ENCODE results near the gene FAM20A. TPM values are rescaled to one million over a fixed set of nuclear protein-coding genes. Genes with fewer than 3 reads are reported as not detected.

The FAM20A gene
- total RNA-seq, 6 experiments from 2014 or later, result not detected

GRCh38 chr17:68623811-68624210 is 22.6 kb upstream of the FAM20A start:
- peaks cover 29% of the 10 kb centered on the region for H3K9me3 Mint-ChIP-seq
- peaks cover 3% of the 10 kb centered on the region; the same call in 1 of the 2 replicates for H3K27me3 Mint-ChIP-seq (ENCODE audit: insufficient read depth)
- no peak overlapping the region for H3K4me3 Mint-ChIP-seq
- H3K27ac Mint-ChIP-seq, result no peak overlapping the region
- H3K4me1 Mint-ChIP-seq (ENCODE audit: low read depth), result no peaks in the 10 kb centered on the region
- DNase-seq, result no peak
- no peaks in the 10 kb centered on the region; the same call in 1 of the 2 replicates for H3K36me3 Mint-ChIP-seq (ENCODE audit: low read depth)
- TF ChIP-seq CTCF (IDR thresholded peaks at IDR 0.05), result no peak

GRCh38 chr17:68622423-68622822 is 21.3 kb upstream of the FAM20A start:
- no peak for DNase-seq
- peaks cover 3% of the 10 kb centered on the region; the same call in 1 of the 2 replicates for H3K27me3 Mint-ChIP-seq (ENCODE audit: insufficient read depth)
- H3K4me1 Mint-ChIP-seq (ENCODE audit: low read depth), result no peaks in the 10 kb centered on the region

DNA sequence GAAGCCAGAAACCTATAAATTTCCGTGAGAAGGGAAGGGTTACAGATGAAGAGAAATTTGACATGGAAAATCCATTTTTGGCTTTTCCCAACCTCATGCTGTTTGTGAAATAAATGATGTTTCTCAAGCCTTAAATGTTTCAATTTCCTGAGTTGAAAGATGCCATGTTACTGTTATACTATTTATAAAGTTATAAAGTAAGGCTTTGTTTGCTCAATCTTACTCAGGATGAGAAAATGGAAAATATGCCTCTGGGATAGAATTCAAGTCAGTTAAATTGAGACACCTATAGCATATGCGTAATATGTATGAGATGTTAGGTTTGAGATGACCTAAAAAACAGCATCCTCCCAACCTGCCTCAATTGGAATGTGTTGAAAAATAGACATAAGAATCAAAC is 19.9 kb upstream of the FAM20A start:
- TF ChIP-seq CTCF (IDR thresholded peaks at IDR 0.05), result no peak
- no peak for DNase-seq
- Mint-ChIP-seq H3K27ac (no peak overlapping the region), H3K36me3 (ENCODE audit: low read depth) (no peaks in the 10 kb centered on the region; the same call in 1 of the 2 replicates), H3K4me3 (no peak overlapping the region), H3K27me3 (ENCODE audit: insufficient read depth) (peaks cover 3% of the 10 kb centered on the region; the same call in 1 of the 2 replicates), H3K4me1 (ENCODE audit: low read depth) (no peaks in the 10 kb centered on the region), H3K9me3 (peaks cover 14% of the 10 kb centered on the region)

More at GRCh38 chr17:68622423-68622822, 21.3 kb upstream of the FAM20A start:
- Mint-ChIP-seq H3K9me3 (peaks cover 20% of the 10 kb centered on the region), H3K4me3 (no peak overlapping the region), H3K36me3 (ENCODE audit: low read depth) (no peaks in the 10 kb centered on the region; the same call in 1 of the 2 replicates), H3K27ac (no peak overlapping the region)
- TF ChIP-seq CTCF (IDR thresholded peaks at IDR 0.05), result no peak

GRCh38 chr17:68616334-68616733 is 15.2 kb upstream of the FAM20A start:
- Mint-ChIP-seq H3K4me1 (ENCODE audit: low read depth) (no peaks in the 10 kb centered on the region), H3K27me3 (ENCODE audit: insufficient read depth) (no peaks in the 10 kb centered on the region), H3K9me3 (peaks cover 11% of the 10 kb centered on the region), H3K36me3 (ENCODE audit: low read depth) (no peaks in the 10 kb centered on the region; the same call in 1 of the 2 replicates), H3K27ac (no peak overlapping the region), H3K4me3 (no peak overlapping the region)
- no peak for DNase-seq
- no peak for TF ChIP-seq CTCF (IDR thresholded peaks at IDR 0.05)

- no peak for TF ChIP-seq CTCF (IDR thresholded peaks at IDR 0.05)
- H3K27ac Mint-ChIP-seq, result no peak overlapping the region
- peaks cover 10% of the 10 kb centered on the region for H3K9me3 Mint-ChIP-seq
- no peaks in the 10 kb centered on the region for H3K27me3 Mint-ChIP-seq (ENCODE audit: insufficient read depth)
- DNase-seq, result no peak
- H3K36me3 Mint-ChIP-seq (ENCODE audit: low read depth), result no peaks in the 10 kb centered on the region
- no peaks in the 10 kb centered on the region for H3K4me1 Mint-ChIP-seq (ENCODE audit: low read depth)
- H3K4me3 Mint-ChIP-seq, result no peak overlapping the region
Measured at GRCh38 chr17:68614718-68615117, 13.6 kb upstream of the FAM20A start.

Measured in HFFc6 (cell line).